Ectodermal cell (in vitro differentiated cells): Measurements from ENCODE around the gene RGS7.
"Not testable (repeated sequence)": the region's sequence is repeated elsewhere in the genome, so short reads cannot be mapped to it uniquely, and the experiment has no call there.

Source experiments
- H3K27ac ChIP-seq: 2 replicates; pipeline ENCODE4 v1.7.0; 2013; ENCODE audit warnings: mild to moderate bottlenecking, low read depth, low read length; ENCODE audit not compliant: insufficient read depth, poor library complexity, severe bottlenecking
- H3K27me3 ChIP-seq: 2 replicates; pipeline ENCODE4 v1.7.0; 2013; ENCODE audit warnings: mild to moderate bottlenecking, low read length; ENCODE audit not compliant: insufficient read depth, control insufficient read depth, poor library complexity, severe bottlenecking
- H3K36me3 ChIP-seq: one replicate; pipeline ENCODE4 v1.7.0; 2013; ENCODE audit warnings: low read length; ENCODE audit not compliant: control insufficient read depth, insufficient read depth
- H3K4me1 ChIP-seq: one replicate; pipeline ENCODE4 v1.7.0; 2013; ENCODE audit warnings: low read length; ENCODE audit not compliant: control insufficient read depth, insufficient read depth
- H3K4me3 ChIP-seq: 2 replicates; pipeline ENCODE4 v1.7.0; 2013; ENCODE audit warnings: low read depth, low read length, control low read depth; ENCODE audit not compliant: insufficient read depth
- H3K9me3 ChIP-seq: 2 replicates; pipeline ENCODE4 v1.7.0; 2013; ENCODE audit warnings: mild to moderate bottlenecking, low read length, moderate library complexity; ENCODE audit not compliant: control insufficient read depth
- WGBS, 2 experiments: methylation state at CpG; one replicate each; pipeline ENCODE4 v1.1.7; 2013; ENCODE audit warnings: missing lambda C conversion rate in 2 of 2; 5-methylcytosine and 5-hydroxymethylcytosine counted together

Gene RGS7

DNA sequence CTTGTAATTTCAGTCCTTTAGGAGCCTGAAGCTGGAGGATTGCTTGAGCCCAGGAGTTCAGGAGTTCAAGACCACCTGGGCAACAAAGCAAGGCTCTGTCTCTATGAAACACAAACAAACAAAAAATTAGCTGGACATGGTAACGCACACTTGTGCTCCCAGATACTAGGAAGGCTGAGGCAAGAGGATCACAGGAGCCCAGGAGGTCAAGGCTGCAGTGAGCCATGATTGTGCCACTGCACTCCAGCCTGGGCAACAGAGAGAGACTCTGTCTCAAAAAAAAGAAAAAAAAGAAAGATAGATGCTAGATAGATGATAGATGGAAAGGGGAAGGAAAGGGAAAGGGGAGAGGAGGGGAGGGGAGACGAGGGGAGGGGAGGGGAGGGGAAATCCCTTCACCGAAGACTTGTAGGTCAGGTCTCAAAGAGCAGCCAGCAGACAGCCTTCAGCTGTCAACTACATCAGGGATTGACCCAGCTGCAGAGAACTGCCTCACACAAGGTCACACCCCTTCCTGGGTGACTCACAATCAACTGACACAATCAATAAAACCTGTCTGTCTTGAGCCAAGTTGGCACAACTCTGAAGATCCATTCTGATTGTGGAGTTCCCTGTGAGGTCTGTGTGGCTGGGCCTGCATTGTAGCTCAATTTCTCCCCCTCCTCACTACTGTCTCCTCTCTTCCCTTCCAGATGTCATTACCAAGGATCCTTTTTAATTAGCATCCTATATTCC is 200.6 kb downstream of the RGS7 start:
- 76 to 83% methylated on average over 2 to 3 of the region's 3 CpGs for WGBS, 2 experiments
- Histone ChIP-seq H3K36me3 (no peaks in the 10 kb centered on the region), H3K4me1 (no peaks in the 10 kb centered on the region), H3K27me3 (no peaks in the 10 kb centered on the region), H3K4me3 (no peak overlapping the region), H3K9me3 (no peaks in the 10 kb centered on the region), H3K27ac (no peak overlapping the region)

DNA sequence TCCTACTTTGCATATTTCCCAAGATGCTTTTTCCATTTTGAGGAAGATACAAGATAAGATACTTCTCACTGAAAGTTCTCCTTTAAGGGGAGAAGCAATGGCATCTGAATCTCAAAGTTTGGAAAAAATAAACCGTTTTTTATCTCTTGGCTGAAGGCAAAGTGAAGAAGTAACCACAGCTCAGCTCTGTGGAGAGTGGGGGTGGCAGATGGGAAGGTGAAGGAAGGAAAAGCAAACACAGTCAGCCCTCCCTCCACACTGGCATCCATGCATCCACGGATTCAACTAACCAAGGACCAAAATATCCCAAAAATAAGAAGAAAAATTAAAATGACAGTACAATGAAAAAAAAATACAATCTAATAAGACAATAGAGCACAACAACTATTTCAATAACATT is 211.1 kb downstream of the RGS7 start:
- Histone ChIP-seq H3K9me3 (no peaks in the 10 kb centered on the region), H3K27ac (no peak overlapping the region), H3K36me3 (no peaks in the 10 kb centered on the region), H3K4me3 (no peak overlapping the region), H3K27me3 (no peaks in the 10 kb centered on the region), H3K4me1 (no peaks in the 10 kb centered on the region)
- 73 to 88% methylated on average over 1 of the region's 2 CpGs for WGBS, 2 experiments

- WGBS, 2 experiments = 95% methylated on average over 4 of the region's 5 CpGs
- no peaks in the 10 kb centered on the region for H3K4me1 ChIP-seq
These were observed 213.1 kb downstream of the RGS7 start for GRCh38 chr1:241143765-241144442.

GRCh38 chr1:241142493-241142892 is 214.5 kb downstream of the RGS7 start:
- Histone ChIP-seq H3K36me3 (no peaks in the 10 kb centered on the region), H3K27me3 (no peaks in the 10 kb centered on the region), H3K4me3 (no peak overlapping the region), H3K27ac (no peak overlapping the region), H3K9me3 (no peaks in the 10 kb centered on the region), H3K4me1 (no peaks in the 10 kb centered on the region)
- 87% methylated on average over 4 of the region's 4 CpGs for WGBS, 2 experiments

More at GRCh38 chr1:241143765-241144442, 213.1 kb downstream of the RGS7 start:
- H3K9me3 ChIP-seq = no peaks in the 10 kb centered on the region
- H3K4me3 ChIP-seq = no peak overlapping the region
- H3K27ac ChIP-seq = no peak overlapping the region
- H3K27me3 ChIP-seq = no peaks in the 10 kb centered on the region
- H3K36me3 ChIP-seq = no peaks in the 10 kb centered on the region

DNA sequence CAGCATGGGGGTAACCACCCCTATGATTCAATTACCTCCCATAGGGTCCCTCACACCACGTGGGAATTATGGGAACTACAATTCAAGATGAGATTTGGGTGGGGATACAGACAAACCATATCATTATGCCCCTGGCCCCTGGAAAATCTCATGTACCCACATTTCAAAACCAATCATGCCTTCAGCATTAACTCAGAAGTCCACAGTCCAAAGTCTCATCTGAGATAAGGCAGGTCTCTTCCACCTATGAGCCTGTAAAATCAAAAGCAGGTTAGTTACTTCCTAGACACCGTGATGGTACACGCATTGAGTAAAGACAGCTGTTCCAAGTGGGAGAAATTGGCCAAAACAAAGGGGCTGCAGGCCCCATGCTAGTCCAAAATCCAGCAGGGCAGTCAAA is 215.4 kb downstream of the RGS7 start:
- not testable (repeated sequence) for H3K9me3 ChIP-seq, H3K4me1 ChIP-seq, H3K27ac ChIP-seq, H3K4me3 ChIP-seq, H3K36me3 ChIP-seq, H3K27me3 ChIP-seq
- WGBS, 2 experiments = 89 to 99% methylated on average over 3 of the region's 3 CpGs

DNA sequence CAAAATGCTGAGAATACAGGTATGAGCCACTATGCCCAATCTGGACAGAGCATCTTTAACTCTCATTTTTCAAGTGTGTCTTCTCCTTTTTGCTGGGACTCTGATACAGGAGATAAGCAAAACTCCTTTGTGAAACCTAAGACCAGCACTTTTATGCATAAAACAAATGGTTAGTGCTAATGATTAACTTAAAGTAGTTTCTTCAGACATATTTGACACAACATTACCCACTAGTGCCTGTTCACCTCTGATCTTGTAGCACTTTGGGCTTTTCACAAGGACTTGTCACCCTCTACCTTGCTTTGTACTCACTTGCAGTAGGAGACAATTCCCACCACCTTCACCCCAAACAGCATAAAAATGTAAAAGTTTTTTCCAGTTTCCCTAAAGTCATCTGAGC is 216.3 kb downstream of the RGS7 start:
- Histone ChIP-seq H3K4me3 (no peak overlapping the region), H3K36me3 (no peaks in the 10 kb centered on the region), H3K27ac (no peak overlapping the region), H3K9me3 (no peaks in the 10 kb centered on the region), H3K4me1 (no peaks in the 10 kb centered on the region), H3K27me3 (no peaks in the 10 kb centered on the region)

DNA sequence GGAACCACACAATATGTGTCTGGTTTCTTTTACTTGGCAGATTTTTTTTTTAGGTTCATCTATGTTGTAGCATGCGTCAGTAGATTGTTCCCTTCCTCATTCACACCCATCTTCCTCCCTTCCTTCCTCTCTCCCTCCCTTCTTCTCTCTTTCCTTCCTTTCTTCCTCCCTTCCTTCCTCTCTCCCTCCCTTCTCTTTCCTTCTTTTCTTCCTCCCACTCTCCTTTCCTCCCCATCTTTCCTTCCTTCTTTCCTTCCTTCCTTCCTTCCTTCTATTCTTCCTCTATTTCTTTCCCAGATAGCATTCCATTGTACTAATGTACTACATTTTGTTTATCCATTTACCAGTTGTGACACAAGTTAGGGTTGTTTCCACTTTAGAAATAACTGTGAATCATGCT is 218.0 kb downstream of the RGS7 start:
- no peak overlapping the region for H3K27ac ChIP-seq
- WGBS, 2 experiments = 93 to 95% methylated on average over 1 of the region's 1 CpG

GRCh38 chr1:241138248-241138647 is 218.8 kb downstream of the RGS7 start:
- Histone ChIP-seq H3K4me3 (no peak overlapping the region), H3K9me3 (no peaks in the 10 kb centered on the region), H3K27me3 (no peaks in the 10 kb centered on the region), H3K4me1 (no peaks in the 10 kb centered on the region), H3K36me3 (no peaks in the 10 kb centered on the region), H3K27ac (no peak overlapping the region)
- 91 to 96% methylated on average over 4 of the region's 4 CpGs for WGBS, 2 experiments

More for the DNA sequence above, 218.0 kb downstream of the RGS7 start:
- Histone ChIP-seq H3K27me3 (no peaks in the 10 kb centered on the region), H3K36me3 (no peaks in the 10 kb centered on the region), H3K9me3 (no peaks in the 10 kb centered on the region), H3K4me1 (no peaks in the 10 kb centered on the region), H3K4me3 (no peak overlapping the region)

GRCh38 chr1:241136389-241136788 is 220.6 kb downstream of the RGS7 start:
- H3K27me3 ChIP-seq = no peaks in the 10 kb centered on the region
- H3K4me1 ChIP-seq = no peaks in the 10 kb centered on the region
- no peaks in the 10 kb centered on the region for H3K36me3 ChIP-seq
- no peaks in the 10 kb centered on the region for H3K9me3 ChIP-seq
- WGBS, 2 experiments = 93 to 96% methylated on average over 6 of the region's 6 CpGs
- no peak overlapping the region for H3K27ac ChIP-seq
- H3K4me3 ChIP-seq = no peak overlapping the region

GRCh38 chr1:241131636-241132194 is 225.3 kb downstream of the RGS7 start:
- 96% methylated on average over 4 of the region's 5 CpGs for WGBS, 2 experiments
- Histone ChIP-seq H3K4me3 (no peak overlapping the region), H3K27me3 (no peaks in the 10 kb centered on the region), H3K4me1 (no peaks in the 10 kb centered on the region), H3K9me3 (no peaks in the 10 kb centered on the region), H3K36me3 (no peaks in the 10 kb centered on the region), H3K27ac (no peak overlapping the region)
